Measurements from ENCODE around the gene GPR132.
"Not testable (repeated sequence)": the region's sequence is repeated elsewhere in the genome, so short reads cannot be mapped to it uniquely, and the experiment has no call there.

The GPR132 gene

DNA sequence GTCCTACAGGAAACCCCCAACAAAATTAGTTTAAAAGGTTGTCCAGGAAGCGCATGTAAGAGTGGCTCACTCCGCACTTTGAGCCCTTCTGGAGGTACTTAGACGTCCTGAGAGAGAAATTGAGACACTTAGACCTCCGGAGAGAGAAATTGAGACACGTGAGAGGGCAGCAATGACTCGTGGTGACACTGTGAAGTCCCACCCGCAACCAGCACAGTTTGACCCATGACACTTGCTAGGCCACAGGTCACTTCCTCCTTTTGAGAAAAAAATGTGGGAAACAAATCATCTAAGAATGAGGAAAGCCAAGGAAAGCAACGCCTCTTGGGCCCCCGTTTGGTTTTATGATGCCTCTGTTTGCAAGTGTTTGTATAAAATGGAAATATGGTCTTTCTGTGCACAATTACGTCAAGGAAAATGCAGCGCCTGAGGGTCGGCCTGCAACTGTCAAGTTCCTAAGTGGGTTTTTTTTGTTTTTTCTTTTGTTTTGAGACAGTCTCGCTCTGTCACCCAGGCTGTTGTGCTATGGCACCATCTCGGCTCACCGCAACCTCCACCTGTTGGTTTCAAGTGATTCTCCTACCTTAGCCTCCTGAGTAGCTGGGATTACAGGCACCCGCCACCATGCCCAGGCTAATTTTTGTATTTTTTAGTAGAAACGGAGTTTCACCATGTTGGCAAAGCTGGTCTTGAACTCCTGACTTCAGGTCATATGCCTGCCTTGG lies 30.8 kb downstream of the GPR132 start:
- TF ChIP-seq, protein P1, sequence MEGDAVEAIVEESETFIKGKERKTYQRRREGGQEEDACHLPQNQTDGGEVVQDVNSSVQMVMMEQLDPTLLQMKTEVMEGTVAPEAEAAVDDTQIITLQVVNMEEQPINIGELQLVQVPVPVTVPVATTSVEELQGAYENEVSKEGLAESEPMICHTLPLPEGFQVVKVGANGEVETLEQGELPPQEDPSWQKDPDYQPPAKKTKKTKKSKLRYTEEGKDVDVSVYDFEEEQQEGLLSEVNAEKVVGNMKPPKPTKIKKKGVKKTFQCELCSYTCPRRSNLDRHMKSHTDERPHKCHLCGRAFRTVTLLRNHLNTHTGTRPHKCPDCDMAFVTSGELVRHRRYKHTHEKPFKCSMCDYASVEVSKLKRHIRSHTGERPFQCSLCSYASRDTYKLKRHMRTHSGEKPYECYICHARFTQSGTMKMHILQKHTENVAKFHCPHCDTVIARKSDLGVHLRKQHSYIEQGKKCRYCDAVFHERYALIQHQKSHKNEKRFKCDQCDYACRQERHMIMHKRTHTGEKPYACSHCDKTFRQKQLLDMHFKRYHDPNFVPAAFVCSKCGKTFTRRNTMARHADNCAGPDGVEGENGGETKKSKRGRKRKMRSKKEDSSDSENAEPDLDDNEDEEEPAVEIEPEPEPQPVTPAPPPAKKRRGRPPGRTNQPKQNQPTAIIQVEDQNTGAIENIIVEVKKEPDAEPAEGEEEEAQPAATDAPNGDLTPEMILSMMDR (IDR thresholded peaks at IDR 0.05; ENCODE audit: low read length, missing control alignments): no peak
- no peak for DNase-seq (ENCODE audit: low read depth)
- no peak overlapping the region for H3K4me3 ChIP-seq (replicated peaks; ENCODE audit: low read depth, low read length)

DNA sequence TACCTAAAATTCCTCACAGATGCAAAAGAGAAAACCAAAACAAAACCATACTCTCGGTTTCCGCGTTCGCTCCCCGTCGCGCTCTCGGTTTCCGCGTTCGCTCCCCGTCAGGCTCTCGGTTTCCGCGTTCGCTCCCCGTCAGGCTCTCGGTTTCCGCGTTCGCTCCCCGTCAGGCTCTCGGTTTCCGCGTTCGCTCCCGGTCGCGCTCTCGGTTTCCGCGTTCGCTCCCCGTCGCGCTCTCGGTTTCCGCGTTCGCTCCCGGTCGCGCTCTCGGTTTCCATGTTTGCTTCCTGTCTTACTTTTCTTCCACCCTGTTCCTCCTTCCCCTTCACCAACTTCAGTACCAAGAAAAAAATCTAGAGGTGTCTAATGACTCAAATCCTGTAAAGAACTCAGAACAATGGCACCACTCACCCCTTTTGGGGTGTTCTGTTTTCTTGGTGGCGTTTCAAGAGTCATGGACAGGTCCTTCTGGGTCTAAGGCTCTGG lies 31.8 kb downstream of the GPR132 start:
- DNase-seq (ENCODE audit: low read depth): not testable (repeated sequence)
- H3K4me3 ChIP-seq (replicated peaks; ENCODE audit: low read depth, low read length): peak overlapping the region; percentile 44

DNA sequence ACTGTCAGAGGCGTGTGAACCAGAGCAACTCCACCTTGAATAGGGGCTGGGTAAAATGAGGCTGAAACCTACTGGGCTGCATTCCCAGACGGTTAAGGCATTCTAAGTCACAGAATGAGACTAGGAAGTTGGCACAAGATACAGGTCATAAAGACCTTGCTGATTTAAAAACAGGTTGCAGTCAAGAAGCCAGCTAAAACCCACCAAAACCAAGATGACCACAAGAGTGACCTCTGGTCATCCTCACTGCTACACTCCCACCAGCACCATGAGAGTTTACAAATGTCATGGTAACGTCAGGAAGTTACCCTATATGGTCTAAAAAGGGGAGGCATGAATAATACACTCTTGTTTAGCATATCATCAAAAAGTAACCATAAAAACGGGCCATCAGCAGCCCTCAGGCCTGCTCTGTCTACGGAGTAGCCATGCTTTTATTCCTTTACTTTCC lies 32.8 kb downstream of the GPR132 start:
- DNase-seq (ENCODE audit: low read depth); H3K4me3 ChIP-seq (replicated peaks; ENCODE audit: low read depth, low read length): not testable (repeated sequence)

DNA sequence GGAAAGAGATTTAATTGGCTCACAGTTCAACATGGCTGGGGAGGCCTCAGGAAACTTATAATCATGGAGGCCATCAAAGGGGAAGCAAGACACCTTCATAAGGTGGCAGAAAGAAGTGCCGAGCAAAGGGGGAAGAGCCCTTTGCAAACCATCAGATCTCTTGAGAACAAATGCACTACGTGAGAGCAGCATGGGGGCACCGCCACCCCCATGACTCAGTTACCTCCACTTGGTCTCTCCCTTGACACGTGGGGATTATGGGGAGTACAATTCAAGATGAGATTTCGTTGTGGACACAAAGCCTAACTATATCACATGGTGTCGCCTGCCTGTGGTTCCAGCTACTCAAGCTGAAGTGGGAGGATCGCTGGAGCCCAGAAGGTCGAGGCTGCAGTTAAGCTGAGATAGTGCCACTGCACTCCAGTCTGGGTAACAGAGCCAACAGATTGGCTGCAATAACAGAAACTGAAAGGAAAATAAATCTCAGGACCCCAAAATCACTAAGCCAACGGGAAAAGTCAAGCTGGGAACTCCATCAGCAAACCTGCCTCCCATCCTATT lies 34.3 kb downstream of the GPR132 start:
- no peak for DNase-seq (ENCODE audit: low read depth)

DNA sequence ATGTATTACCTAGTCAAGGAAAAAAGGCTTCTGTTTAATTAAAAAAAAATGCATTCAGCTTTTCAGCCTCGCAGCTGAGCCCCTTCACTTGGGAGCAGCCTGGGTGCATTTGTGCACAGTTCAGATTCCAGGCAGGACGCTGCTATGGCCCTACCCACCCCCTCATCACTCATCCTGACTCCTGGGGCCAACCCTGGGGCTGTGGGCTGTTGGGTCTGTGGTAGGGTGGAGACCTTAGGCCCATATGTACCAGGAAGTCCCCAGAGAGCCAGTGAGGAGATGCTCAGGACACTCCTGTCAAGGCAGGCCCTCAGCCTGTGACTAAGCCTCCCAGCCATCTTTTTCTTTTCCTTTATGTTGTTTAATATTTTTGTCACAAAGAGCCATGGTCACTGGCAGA lies 35.0 kb downstream of the GPR132 start:
- TF ChIP-seq, protein P1 (IDR thresholded peaks at IDR 0.05; ENCODE audit: low read length, missing control alignments): no peak
- H3K4me3 ChIP-seq (replicated peaks; ENCODE audit: low read depth, low read length): no peak overlapping the region
- no peak for DNase-seq (ENCODE audit: low read depth)

More for the DNA sequence above, 34.3 kb downstream of the GPR132 start:
- no peak overlapping the region for H3K4me3 ChIP-seq (replicated peaks; ENCODE audit: low read depth, low read length)
- TF ChIP-seq, protein P1 (IDR thresholded peaks at IDR 0.05; ENCODE audit: low read length, missing control alignments): no peak

DNA sequence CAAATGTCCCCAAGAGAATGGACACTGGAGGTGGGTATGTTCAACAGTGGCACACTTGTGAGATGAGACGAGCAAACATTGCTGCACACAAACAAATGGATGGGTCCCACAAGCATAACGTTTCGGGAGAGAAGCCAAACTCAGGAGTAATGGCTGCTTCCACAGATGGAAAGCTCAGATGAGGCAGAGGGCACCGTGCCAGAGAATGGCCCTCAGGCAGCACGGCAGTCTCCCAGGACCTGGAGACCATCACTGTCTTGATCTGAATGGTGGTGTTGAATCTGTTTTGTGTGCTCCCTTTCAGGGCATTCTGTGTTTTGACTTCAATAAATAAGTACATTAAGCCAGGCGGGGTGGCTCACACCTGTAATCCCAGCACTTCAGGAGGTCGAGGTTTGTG lies 35.8 kb downstream of the GPR132 start:
- DNase-seq (ENCODE audit: low read depth): no peak
- H3K4me3 ChIP-seq (replicated peaks; ENCODE audit: low read depth, low read length): no peak overlapping the region
- TF ChIP-seq, protein P1 (IDR thresholded peaks at IDR 0.05; ENCODE audit: low read length, missing control alignments): no peak

DNA sequence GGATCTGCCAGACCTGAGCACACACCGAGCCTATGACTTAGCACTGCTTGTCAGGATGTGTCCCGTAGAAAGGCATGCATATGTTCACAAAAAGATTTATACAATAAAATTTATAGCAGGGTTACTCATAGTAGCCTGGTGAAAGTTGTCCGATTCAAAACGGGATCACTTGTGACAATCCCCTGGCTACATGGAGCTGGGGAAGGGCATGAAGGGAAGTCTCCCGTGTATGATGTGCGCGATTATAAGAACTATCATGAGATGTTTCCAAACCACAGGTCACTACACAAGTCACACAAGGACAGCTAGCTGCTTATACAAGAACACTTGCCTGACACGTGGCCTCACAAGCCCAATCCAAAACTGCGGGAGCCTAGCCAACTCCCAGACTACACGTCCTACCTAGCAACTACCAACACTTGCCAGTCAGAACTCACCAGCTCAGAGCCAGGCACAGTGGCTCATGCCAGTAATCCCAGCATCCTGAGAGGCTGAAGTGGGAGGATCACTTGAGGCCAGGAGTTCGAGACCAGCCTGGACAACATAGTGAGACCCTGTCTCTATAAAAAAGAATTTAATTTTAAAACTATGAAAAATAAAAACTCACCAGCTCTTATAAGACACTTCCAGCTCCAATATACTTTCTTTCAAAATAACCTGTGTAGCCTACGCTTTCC lies 36.8 kb downstream of the GPR132 start:
- TF ChIP-seq, protein P1 (IDR thresholded peaks at IDR 0.05; ENCODE audit: low read length, missing control alignments): no peak
- H3K4me3 ChIP-seq (replicated peaks; ENCODE audit: low read depth, low read length): no peak overlapping the region
- no peak for DNase-seq (ENCODE audit: low read depth)

DNA sequence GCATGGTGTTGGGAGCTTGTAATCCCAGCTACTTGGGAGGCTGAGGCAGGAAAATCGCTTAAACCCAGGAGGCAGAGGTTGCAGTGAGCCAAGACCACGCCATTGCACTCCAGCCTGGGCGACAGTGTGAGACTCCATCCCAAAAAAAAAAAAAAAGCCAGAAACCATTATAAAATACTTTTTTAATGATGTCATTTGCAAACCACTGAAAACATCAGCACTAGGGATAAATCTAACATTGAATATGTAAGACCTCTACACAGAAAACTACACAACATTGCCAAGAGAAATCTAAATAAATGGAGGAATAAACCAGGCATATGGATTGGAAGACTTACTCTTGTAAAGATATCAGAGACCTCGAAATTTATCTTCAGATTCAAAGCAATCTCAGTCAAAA lies 37.5 kb downstream of the GPR132 start:
- H3K4me3 ChIP-seq (replicated peaks; ENCODE audit: low read depth, low read length); DNase-seq (ENCODE audit: low read depth): not testable (repeated sequence)
